UCSD-AML1 (cell line): ENCODE measurements around the gene TTF1.
"Not testable (repeated sequence)": the region's sequence is repeated elsewhere in the genome, so short reads cannot be mapped to it uniquely, and the experiment has no call there.

Experiments used
- DNase-seq: peaks from one replicate; lab custom pipeline; 2025; ENCODE audit not compliant: unreplicated experiment; lab: John Stamatoyannopoulos, UW

The TTF1 gene

GRCh38 chr9:132412089-132412488 lies 5.4 kb upstream of the TTF1 start:
- peak; percentile 37 for DNase-seq

GRCh38 chr9:132411091-132411508 lies 4.5 kb upstream of the TTF1 start:
- peak; percentile 55 for DNase-seq

- no peak for DNase-seq
Observed at GRCh38 chr9:132410642-132411041, 4.0 kb upstream of the TTF1 start.

- peak; percentile 59 for DNase-seq
Observed at GRCh38 chr9:132409828-132410528, 3.3 kb upstream of the TTF1 start, which contains the start of gene CFAP77. CFAP77 (plus strand) TSS chr9:132410211; CDS start chr9:132410272, 61 bp downstream.

- no peak for DNase-seq
Observed at GRCh38 chr9:132408521-132408920, 1.9 kb upstream of the TTF1 start.

GRCh38 chr9:132407196-132407595 lies 556 bp upstream of the TTF1 start:
- no peak for DNase-seq

- no peak for DNase-seq
Observed at GRCh38 chr9:132404228-132404881, 2.3 kb downstream of the TTF1 start.

GRCh38 chr9:132401824-132402223 lies 4.8 kb downstream of the TTF1 start:
- DNase-seq: no peak

- no peak for DNase-seq
Observed at GRCh38 chr9:132395560-132395959, 11.1 kb downstream of the TTF1 start.

- no peak for DNase-seq
Observed at GRCh38 chr9:132391449-132391848, 15.2 kb downstream of the TTF1 start.

GRCh38 chr9:132390966-132391365 lies 15.7 kb downstream of the TTF1 start:
- no peak for DNase-seq

GRCh38 chr9:132387133-132387532 lies 19.5 kb downstream of the TTF1 start:
- DNase-seq: no peak

- DNase-seq: no peak
Observed at GRCh38 chr9:132384376-132384775, 22.3 kb downstream of the TTF1 start.

- DNase-seq: peak; percentile 28
Observed at GRCh38 chr9:132383462-132383883, 23.2 kb downstream of the TTF1 start.

- DNase-seq: no peak
Observed at GRCh38 chr9:132381966-132382541, 24.6 kb downstream of the TTF1 start.

- not testable (repeated sequence) for DNase-seq
Observed at GRCh38 chr9:132378416-132378815, 28.2 kb downstream of the TTF1 start.

- DNase-seq: not testable (repeated sequence)
Observed at GRCh38 chr9:132377769-132378168, 28.9 kb downstream of the TTF1 start.

GRCh38 chr9:132372177-132373095 lies 34.2 kb downstream of the TTF1 start:
- peak; percentile 79 for DNase-seq

GRCh38 chr9:132370592-132370991 lies 36.0 kb downstream of the TTF1 start:
- DNase-seq: no peak

GRCh38 chr9:132369421-132369820 lies 37.2 kb downstream of the TTF1 start:
- DNase-seq: no peak
